ENCODE results near the gene CCDC69. TPM values are rescaled to one million over a fixed set of nuclear protein-coding genes. Genes with fewer than 3 reads are reported as not detected.

Gene CCDC69
- total RNA-seq, 2 experiments from 2014 or later, result 87.6 to 92.7 TPM

DNA sequence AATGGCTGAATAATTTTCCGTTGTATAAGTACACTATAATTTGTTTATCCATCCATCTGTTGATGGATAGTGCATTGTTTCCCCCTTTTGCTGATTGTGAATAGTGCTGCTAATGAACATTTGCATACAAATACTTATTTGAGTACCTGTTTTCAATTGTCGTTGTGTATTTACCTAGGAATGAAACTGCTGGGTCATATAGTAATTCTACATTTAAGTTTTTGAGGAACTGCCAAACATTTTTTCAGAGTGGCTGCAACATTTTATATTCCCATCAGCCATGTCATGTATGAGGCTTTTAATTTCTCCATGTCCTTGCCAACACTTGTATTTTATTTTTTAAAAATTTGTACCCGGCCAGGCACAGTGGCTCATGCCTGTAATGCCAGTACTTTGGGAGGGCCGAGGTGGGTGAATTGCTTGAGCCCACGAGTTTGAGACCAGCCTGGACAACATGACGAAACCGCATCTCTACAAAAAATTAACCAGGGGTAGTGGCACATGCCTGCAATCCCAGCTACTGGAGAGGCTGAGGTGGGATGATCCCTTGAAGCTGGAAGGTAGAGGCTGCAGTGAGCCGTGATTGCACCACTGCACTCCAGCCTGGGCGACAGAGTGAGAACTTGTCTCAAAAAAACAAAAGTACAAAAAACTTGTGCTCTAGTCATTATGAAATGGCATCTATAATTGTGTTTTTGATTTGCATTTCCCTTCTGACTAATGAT lies 64.1 kb downstream of the CCDC69 start:
- H3K9me3 Mint-ChIP-seq (ENCODE audit: insufficient read depth), result no peaks in the 10 kb centered on the region
- no peak overlapping the region for H3K4me3 Mint-ChIP-seq
- peaks cover 31% of the 10 kb centered on the region for H3K4me1 Mint-ChIP-seq (ENCODE audit: low read depth)
- ChIA-PET CTCF (interaction anchor here (14.5 kb wide), 1 partner anchor 35 kb away, joined by 491 read pairs; no protein-coding TSS in a partner anchor), POLR2A (no interaction called here)
- DNase-seq (no peak), ATAC-seq (no peak)
- H3K36me3 Mint-ChIP-seq (ENCODE audit: low read depth), result peaks cover 14% of the 10 kb centered on the region
- H3K27ac Mint-ChIP-seq, result no peak overlapping the region
- H3K27me3 Mint-ChIP-seq (ENCODE audit: low read depth), result peaks cover 4% of the 10 kb centered on the region

DNA sequence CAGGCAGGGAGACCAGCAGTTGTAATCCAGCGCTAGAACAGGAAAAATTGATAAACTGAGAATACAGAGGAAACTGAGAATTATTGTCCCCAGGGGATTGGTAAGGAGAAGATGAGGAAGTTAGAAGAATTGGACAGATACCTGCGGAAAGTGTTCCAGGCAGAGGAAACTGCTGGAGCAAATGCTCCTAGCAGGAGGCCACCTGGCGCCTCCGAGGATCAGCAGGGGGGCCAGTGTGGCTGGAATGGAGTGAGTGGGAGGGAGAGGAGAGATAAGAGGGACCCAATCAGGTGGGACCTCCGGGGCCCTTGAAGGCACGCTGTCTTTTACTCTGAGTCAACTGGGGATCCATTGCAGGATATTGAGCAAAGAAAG lies 65.6 kb downstream of the CCDC69 start:
- Mint-ChIP-seq H3K4me1 (ENCODE audit: low read depth) (peaks cover 40% of the 10 kb centered on the region), H3K36me3 (ENCODE audit: low read depth) (peaks cover 28% of the 10 kb centered on the region), H3K4me3 (peak overlapping the region; percentile 95), H3K9me3 (ENCODE audit: insufficient read depth) (no peaks in the 10 kb centered on the region), H3K27ac (peak overlapping the region; percentile 89), H3K27me3 (ENCODE audit: low read depth) (peaks cover 4% of the 10 kb centered on the region)
- DNase-seq (no peak), ATAC-seq (no peak)
- ChIA-PET POLR2A (interaction anchor here (1.3 to 6.4 kb wide), 5 partner anchors 16 to 94 kb away, joined by 5 to 45 read pairs (median 7); partner anchors contain the start of genes CCDC69 and GM2A), CTCF (interaction anchor here (1.4 to 12.9 kb wide), 7 partner anchors 10 to 108 kb away, joined by 3 to 172 read pairs (median 8); no protein-coding TSS in a partner anchor)

DNA sequence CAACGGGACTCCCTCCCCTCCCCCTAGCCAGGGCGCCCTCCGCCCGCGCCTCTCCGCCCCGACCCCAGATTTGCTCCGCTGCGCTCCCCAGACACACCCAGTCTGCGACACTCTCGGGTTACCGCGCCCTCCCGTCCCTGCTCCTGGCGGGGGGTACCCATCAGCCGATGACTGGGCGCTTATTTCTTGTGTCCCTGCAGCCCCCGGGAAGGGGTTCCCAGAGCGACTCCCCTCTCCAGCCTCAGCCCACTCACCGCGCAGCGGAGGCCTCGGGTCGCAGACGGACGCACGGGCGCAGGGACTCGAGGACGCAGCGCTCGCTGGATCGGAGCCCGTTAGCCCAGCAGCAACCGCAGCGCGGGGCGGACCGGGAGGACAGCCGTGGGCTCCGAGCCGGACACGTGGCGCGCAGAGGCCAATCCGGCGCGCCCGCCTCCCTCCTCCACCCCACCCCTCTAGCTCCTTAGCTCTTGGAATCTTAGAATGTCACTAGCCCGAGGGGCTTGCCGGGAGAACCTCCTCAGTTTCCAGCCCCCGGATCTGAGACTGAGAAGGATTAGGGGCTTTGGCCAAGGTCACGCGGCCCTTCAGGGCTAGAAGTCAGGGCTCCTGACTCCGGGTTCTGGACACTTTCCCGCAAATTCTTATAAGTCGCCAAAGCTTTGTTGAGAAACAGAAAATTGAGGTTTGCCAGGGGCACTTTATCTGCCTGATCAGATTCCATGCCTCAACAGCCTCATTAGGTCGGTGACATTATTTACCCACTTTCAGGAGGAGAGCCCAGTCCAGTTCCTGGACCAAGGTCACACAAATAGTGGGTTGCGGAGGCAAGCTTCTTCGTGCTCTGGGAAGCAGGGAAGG lies 66.2 kb downstream of the CCDC69 start, which contains the start of gene ANXA6:
Gene ANXA6 (minus strand): TSS at position 354 of the 861 bp plus-strand sequence. CDS start 9,878 bp downstream, outside the sequence.
- POLR2A ChIA-PET, result interaction anchor here (0.9 to 6.4 kb wide), 8 partner anchors 9 to 95 kb away, joined by 3 to 45 read pairs (median 6); partner anchors contain the start of genes CCDC69 and GM2A
- DNase-seq (peak; percentile 76), ATAC-seq (peak; percentile 81)
- CTCF ChIA-PET, result interaction anchor here (0.9 to 12.9 kb wide), 10 partner anchors 8 to 108 kb away, joined by 3 to 172 read pairs (median 8); no protein-coding TSS in a partner anchor
- no peaks in the 10 kb centered on the region for H3K9me3 Mint-ChIP-seq (ENCODE audit: insufficient read depth)
- peaks cover 34% of the 10 kb centered on the region for H3K36me3 Mint-ChIP-seq (ENCODE audit: low read depth)
- H3K4me3 Mint-ChIP-seq, result peak within 1 kb of the TSS; percentile 95
- H3K27me3 Mint-ChIP-seq (ENCODE audit: low read depth), result peaks cover 4% of the 10 kb centered on the region
- H3K4me1 Mint-ChIP-seq (ENCODE audit: low read depth), result peaks cover 47% of the 10 kb centered on the region
- H3K27ac Mint-ChIP-seq, result peak within 1 kb of the TSS; percentile 89

DNA sequence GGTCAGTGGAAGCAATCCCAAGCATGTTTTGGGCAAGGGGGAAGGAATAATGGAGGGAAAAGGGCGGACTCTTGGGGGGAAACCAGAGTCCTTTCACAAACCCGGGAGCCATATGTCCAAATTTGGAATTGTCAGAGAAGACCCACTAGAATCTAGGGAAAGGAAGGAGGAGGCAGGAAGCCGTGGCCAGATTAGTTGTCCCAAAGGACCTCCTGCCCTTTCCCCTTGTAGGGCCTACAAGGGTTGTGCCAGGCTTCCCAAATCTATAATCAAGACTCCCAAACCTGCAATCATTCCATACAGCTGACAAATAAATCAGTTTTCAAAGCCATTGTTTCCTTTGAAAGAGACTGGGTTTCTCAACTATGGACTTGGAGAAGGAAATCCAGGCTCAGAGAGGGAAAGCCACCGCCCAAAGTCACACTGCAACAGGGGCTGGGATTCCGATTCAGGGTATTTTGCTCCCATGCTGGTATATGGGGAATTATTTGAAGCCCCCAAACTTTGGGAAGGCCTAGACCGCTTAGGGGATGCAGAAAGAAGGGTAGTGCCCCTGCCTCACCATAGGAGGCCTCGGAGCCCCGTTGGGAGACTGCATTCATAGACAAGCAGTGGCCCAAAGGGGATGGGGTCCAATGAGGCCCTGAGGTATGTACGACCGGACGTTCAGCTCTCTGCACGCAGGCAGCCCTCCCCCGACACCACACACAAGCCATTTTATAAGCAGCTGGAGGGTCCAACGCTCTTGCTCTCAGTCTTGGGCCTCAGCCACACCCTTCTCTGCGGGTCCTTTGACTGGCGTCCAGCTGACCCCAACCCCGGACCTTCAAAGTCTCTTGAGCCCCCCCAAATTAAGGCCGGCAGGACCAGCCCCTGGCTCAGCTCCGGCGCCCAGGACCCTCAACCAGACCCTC lies 67.1 kb downstream of the CCDC69 start:
- POLR2A ChIA-PET, result interaction anchor here (0.9 to 6.4 kb wide), 9 partner anchors 8 to 96 kb away, joined by 3 to 45 read pairs (median 5); partner anchors contain the start of genes CCDC69 and GM2A
- Mint-ChIP-seq H3K4me3 (peak overlapping the region; percentile 95), H3K27ac (peak overlapping the region; percentile 89), H3K36me3 (ENCODE audit: low read depth) (peaks cover 42% of the 10 kb centered on the region), H3K27me3 (ENCODE audit: low read depth) (peaks cover 4% of the 10 kb centered on the region), H3K9me3 (ENCODE audit: insufficient read depth) (no peaks in the 10 kb centered on the region), H3K4me1 (ENCODE audit: low read depth) (peaks cover 55% of the 10 kb centered on the region)
- CTCF ChIA-PET, result interaction anchor here (0.9 to 12.9 kb wide), 12 partner anchors 8 to 357 kb away, joined by 3 to 172 read pairs (median 6); partner anchors contain the start of gene CCDC69
- DNase-seq, result peak; percentile 65
- ATAC-seq, result peak; percentile 22

DNA sequence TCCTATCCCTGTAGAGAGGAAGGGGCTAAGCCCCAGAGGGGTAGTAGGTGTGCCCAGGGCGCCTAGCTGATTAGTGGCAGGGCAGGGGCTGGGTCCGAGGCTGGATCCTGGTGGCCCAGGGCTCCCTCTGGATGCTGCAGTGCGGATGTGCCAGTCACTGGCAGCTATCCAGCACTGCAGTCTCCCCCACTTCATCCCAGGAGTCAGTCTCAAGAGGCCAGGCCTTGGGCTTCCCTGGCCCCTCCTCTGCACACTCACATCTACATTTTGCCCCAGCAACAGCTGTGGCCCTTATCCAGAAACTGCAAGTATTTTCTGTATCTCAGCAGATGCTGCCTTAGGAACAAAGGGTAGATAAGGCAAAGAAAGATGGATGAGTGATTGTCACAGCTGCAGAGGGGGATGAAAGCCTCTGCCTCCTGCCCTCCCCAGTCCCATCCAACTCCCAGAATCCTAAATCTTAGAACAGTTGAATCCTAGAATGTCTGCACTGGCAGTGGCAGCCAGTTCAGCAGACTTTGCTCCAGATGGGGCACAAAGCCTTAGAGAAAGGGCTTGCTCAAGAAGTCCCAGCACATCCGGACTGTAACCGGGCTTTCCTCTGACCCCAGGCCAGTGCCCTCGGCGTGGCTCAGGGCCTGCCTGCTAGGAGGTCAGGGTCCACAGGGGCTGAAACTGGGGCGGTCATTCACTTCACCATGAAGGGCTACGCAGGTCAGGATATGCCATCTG lies 68.0 kb downstream of the CCDC69 start:
- Mint-ChIP-seq H3K4me3 (peak overlapping the region; percentile 95), H3K27me3 (ENCODE audit: low read depth) (peaks cover 4% of the 10 kb centered on the region), H3K9me3 (ENCODE audit: insufficient read depth) (no peaks in the 10 kb centered on the region), H3K36me3 (ENCODE audit: low read depth) (peaks cover 49% of the 10 kb centered on the region), H3K27ac (peak overlapping the region; percentile 89), H3K4me1 (ENCODE audit: low read depth) (peaks cover 64% of the 10 kb centered on the region)
- DNase-seq (peak; percentile 46), ATAC-seq (peak; percentile 21)
- ChIA-PET CTCF (interaction anchor here (0.7 to 12.9 kb wide), 8 partner anchors 9 to 356 kb away, joined by 3 to 172 read pairs (median 6); partner anchors contain the start of gene CCDC69), POLR2A (interaction anchor here (1.5 to 6.4 kb wide), 3 partner anchors 13 to 69 kb away, joined by 4 to 45 read pairs (median 24); no protein-coding TSS in a partner anchor)

DNA sequence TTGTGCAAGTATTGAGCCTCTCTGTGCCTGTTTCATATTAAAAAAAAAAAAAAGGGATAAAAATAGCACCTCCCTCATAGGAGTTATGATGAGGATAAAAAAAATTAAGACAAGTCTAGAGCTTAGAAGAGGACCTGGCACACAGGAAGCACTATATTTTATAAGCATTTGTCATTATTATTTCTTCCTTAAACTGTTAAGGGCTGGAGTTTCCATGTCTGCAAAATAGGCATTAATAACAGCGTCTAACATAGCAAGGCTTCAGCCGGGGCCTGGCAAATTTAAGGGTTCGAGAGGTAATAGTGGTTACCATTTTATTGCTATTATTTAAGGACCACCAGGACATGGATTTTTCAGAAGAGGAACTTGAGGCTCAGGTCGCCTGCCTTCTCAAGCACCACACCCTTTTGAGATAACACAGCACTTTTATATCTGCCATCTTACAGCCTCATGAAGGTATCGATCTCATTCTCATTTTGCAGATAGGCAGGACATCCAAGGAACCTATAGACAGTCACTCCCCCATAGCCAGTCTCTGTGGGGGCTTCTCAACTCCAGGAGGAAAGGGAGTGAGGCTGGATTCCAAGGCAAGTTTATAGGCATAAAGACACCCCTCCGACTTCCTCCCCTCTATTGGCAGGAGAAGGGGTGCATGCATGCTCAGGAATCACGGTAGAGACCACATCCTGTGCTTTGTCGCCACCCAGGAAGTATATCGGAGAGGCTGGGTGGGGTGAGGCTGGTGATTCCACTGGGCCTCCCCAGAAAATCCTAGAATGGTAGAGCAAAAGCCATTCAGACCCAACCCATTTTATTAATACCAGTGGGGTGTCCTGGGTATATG lies 68.7 kb downstream of the CCDC69 start:
- ChIA-PET POLR2A (interaction anchor here (0.6 to 6.4 kb wide), 6 partner anchors 12 to 92 kb away, joined by 4 to 45 read pairs (median 11); no protein-coding TSS in a partner anchor), CTCF (interaction anchor here (0.7 to 12.9 kb wide), 11 partner anchors 10 to 355 kb away, joined by 3 to 172 read pairs (median 4); partner anchors contain the start of gene CCDC69)
- ATAC-seq (peak; percentile 47), DNase-seq (peak; percentile 77)
- Mint-ChIP-seq H3K36me3 (ENCODE audit: low read depth) (peaks cover 51% of the 10 kb centered on the region), H3K27ac (peak overlapping the region; percentile 89), H3K4me3 (peak overlapping the region; percentile 95), H3K9me3 (ENCODE audit: insufficient read depth) (no peaks in the 10 kb centered on the region), H3K27me3 (ENCODE audit: low read depth) (no peaks in the 10 kb centered on the region), H3K4me1 (ENCODE audit: low read depth) (peaks cover 72% of the 10 kb centered on the region)

DNA sequence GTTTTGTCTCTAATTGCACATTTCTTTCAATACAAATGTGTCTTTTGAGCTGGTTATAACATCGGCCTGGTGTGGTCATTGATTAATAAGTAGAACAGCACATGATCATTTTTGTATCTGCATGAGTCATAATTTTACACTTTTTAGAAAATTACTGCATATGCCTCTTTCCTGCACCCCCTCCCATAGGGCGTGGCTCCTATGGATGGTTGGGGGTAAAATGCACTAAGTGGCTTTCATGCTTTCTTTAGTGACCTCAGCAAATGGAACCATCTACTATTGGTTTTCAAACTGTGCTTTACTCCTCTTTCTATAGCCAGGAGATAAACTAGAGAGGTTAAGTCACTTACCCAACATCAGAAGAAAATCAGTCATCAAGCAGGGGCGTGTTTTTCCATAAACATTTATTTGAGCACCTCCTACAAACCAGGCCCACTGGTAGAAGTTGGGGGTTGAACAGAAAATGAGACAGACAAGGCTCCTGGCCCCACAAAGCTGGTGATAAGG lies 70.1 kb downstream of the CCDC69 start:
- ATAC-seq (no peak), DNase-seq (no peak)
- H3K27ac Mint-ChIP-seq, result peak overlapping the region; percentile 92
- H3K36me3 Mint-ChIP-seq (ENCODE audit: low read depth), result peaks cover 55% of the 10 kb centered on the region
- H3K27me3 Mint-ChIP-seq (ENCODE audit: low read depth), result no peaks in the 10 kb centered on the region
- POLR2A ChIA-PET, result interaction anchor here (2.9 to 6.4 kb wide), 2 partner anchors 11 to 59 kb away, joined by 15 to 45 read pairs; no protein-coding TSS in a partner anchor
- peak overlapping the region; percentile 95 for H3K4me3 Mint-ChIP-seq
- H3K9me3 Mint-ChIP-seq (ENCODE audit: insufficient read depth), result no peaks in the 10 kb centered on the region
- CTCF ChIA-PET, result interaction anchor here (1.3 to 12.9 kb wide), 5 partner anchors 12 to 103 kb away, joined by 4 to 172 read pairs (median 10); no protein-coding TSS in a partner anchor
- H3K4me1 Mint-ChIP-seq (ENCODE audit: low read depth), result peaks cover 78% of the 10 kb centered on the region

DNA sequence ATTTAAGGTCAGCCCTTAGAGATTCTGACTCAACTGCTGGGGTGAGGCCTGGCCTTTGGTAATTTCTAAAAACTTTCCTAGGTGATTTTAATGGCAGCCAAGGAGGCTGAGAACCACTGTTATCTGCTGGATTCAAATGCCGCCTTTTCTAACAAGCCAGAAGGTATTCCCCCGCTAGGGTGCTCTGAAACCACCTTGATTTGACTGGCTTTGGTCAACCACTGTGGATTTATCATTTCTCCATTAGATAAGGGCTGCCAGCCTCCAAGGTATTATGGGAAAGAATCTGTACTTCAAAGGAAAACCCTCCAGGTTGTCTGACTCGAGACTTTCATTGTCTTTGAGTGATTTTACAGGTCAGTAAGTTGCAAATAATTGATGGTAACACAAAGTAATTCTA lies 70.6 kb downstream of the CCDC69 start:
- ATAC-seq (no peak), DNase-seq (no peak)
- peak overlapping the region; percentile 95 for H3K4me3 Mint-ChIP-seq
- H3K9me3 Mint-ChIP-seq (ENCODE audit: insufficient read depth), result no peaks in the 10 kb centered on the region
- peaks cover 78% of the 10 kb centered on the region for H3K4me1 Mint-ChIP-seq (ENCODE audit: low read depth)
- H3K27ac Mint-ChIP-seq, result peak overlapping the region; percentile 92
- ChIA-PET CTCF (interaction anchor here (0.8 to 12.9 kb wide), 5 partner anchors 11 to 69 kb away, joined by 3 to 172 read pairs (median 10); no protein-coding TSS in a partner anchor), POLR2A (interaction anchor here (0.7 to 6.4 kb wide), 4 partner anchors 11 to 60 kb away, joined by 3 to 45 read pairs (median 10); no protein-coding TSS in a partner anchor)
- H3K27me3 Mint-ChIP-seq (ENCODE audit: low read depth), result no peaks in the 10 kb centered on the region
- H3K36me3 Mint-ChIP-seq (ENCODE audit: low read depth), result peaks cover 60% of the 10 kb centered on the region

DNA sequence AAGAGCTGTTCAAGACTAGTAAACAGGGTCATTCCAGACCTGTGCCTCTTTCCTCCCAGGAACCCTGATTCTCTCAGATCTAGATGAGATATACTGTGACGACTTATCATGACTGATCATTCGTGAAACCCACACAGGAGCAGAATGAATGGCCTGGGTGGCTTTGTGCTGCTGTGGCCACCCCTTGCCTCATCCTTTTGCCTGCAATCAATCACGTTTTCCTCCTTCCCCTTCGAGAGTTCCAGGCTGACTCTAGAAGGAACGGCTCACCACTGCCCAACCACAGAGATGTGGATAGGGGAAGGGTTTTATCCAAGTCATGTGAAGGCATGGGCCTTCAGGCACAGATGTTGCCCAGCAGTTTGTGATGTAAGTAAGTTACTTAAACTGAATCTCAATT lies 72.1 kb downstream of the CCDC69 start:
- no peak for ATAC-seq
- Mint-ChIP-seq H3K9me3 (ENCODE audit: insufficient read depth) (no peaks in the 10 kb centered on the region), H3K36me3 (ENCODE audit: low read depth) (peaks cover 70% of the 10 kb centered on the region), H3K4me1 (ENCODE audit: low read depth) (peaks cover 89% of the 10 kb centered on the region), H3K27me3 (ENCODE audit: low read depth) (no peaks in the 10 kb centered on the region), H3K4me3 (peak overlapping the region; percentile 64), H3K27ac (peak overlapping the region; percentile 92)
- ChIA-PET POLR2A (interaction anchor here (1.8 kb wide), 1 partner anchor 26 kb away, joined by 4 read pairs; no protein-coding TSS in a partner anchor), CTCF (interaction anchor here (3.1 to 12.9 kb wide), 5 partner anchors 10 to 87 kb away, joined by 10 to 172 read pairs (median 30); no protein-coding TSS in a partner anchor)
- DNase-seq, result peak; percentile 39

Measured in activated CD8-positive, alpha-beta T cell treated with anti-CD3 and anti-CD28 coated beads, Interleukin-2, amount 10 ng/mL, durations not matched to agents 7 days and 5 days (primary cell).